Loucy (cell line): ENCODE results near the gene COPS7A.

Source experiments
- EZH2phosphoT487 ChIP-seq: fragments of 200-600 bp; IDR thresholded peaks from 2 replicates; pipeline ENCODE4 v1.6.1; 2018; ENCODE audit warnings: antibody characterized with exemption, mild to moderate bottlenecking, moderate library complexity, borderline replicate concordance
- TF ChIP-seq, protein P1 (sequence below): fragments of 200-600 bp; sonication (generic); conservative IDR thresholded peaks from 2 replicates; pipeline ENCODE4 v1.5.1; 2014; ENCODE audit warnings: mild to moderate bottlenecking, antibody characterized with exemption, low read length

GRCh38 chr12:6766651-6767349 is 43.0 kb downstream of the COPS7A start:
- TF ChIP-seq, protein P1, sequence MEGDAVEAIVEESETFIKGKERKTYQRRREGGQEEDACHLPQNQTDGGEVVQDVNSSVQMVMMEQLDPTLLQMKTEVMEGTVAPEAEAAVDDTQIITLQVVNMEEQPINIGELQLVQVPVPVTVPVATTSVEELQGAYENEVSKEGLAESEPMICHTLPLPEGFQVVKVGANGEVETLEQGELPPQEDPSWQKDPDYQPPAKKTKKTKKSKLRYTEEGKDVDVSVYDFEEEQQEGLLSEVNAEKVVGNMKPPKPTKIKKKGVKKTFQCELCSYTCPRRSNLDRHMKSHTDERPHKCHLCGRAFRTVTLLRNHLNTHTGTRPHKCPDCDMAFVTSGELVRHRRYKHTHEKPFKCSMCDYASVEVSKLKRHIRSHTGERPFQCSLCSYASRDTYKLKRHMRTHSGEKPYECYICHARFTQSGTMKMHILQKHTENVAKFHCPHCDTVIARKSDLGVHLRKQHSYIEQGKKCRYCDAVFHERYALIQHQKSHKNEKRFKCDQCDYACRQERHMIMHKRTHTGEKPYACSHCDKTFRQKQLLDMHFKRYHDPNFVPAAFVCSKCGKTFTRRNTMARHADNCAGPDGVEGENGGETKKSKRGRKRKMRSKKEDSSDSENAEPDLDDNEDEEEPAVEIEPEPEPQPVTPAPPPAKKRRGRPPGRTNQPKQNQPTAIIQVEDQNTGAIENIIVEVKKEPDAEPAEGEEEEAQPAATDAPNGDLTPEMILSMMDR, result peak; percentile 59
- TF ChIP-seq EZH2phosphoT487, result no peak
